T-helper 9 cell (primary cell): ENCODE results near the gene RTN4R.

ENCODE experiments used
- DNase-seq: peaks from one replicate; pipeline ENCODE4 v3.0.0-alpha.2; 2020

The RTN4R gene

DNA sequence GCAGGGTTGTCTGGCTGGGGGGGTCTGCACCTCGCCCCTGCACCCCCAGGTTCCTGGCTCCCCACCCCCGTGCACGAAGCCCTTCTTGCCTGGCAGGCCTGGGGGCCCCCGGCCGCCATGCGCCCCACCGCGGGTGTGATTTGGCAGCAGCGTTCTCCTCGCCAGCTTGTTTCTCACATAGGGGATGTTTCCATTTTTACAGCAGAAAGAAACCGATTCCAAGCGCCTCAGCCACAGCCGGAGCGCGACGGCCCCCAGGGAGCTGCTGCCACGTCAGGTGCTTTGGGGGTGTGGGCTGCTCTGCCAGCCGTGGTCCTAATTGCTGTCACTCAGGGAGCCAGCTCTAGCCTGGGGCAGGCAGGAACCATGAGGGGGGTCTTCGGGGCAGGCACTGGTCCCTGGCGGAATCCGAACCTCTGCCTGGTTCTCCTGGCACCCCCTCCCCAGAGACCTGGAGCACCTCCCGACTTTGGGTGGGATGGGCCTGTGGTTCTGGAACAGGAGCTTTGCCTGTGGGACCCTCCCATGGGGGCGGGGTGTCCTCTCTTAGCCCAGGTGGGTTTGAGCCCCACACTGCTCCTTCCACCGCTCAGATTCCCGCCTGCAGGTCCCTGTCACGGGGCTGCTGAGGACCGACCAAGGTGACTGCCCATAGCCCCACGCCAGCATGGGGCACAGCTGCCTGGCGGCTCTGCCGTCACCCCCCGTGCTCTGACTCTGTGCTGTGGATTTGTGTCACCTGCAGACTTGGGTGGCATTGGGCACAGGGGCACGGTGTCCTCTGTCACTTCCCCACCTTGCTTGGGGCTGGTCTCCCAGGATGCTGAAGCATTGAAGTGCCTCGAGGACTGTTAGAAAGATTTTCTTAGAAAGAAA lies 54.0 kb downstream of the RTN4R start:
- no peak for DNase-seq

DNA sequence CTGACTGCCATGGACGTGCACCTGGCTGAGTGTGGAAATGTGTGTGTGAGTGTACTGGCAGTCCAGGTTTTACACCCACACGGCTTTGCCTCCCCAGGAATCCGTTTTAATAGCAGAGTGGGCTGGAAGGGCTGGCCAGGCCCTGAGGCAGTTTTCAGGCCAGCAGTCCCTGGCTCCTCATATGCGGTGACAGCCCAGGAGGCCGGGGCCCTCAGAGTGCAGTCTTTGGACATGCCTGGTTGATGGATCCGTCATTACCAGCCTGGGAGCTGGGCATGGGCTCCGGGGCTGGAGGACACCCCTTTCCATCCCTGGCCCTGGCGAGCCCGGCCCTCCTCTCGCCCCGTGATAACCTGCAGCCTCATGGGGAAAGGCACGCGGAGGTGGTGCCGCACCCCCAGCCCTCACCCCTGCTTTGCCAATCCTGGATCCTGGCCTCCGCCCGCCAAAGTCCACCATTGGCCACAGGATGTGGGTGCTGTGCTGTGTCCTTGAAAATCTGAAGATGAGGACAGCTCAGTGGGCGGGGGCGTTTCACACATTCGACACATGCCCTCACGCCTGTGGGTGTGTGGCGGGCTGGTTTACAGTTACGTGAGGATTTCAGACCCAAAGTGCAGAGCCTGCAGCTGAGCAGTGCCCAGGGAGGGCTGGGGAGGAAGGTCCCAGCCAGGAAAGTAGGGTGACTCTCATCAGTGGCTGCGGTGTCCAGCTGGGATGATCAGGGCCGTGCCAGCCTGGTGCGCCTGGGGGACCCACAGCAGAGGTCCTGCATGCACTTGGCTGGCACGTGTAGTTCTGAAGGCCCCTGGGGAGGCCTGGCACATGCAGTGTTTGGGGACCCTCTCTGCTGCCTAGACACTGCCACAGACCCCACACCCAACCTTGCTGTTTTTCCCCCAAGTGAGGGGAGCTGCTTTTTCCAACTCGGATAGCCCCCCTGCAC lies 55.1 kb downstream of the RTN4R start:
- DNase-seq = no peak

DNA sequence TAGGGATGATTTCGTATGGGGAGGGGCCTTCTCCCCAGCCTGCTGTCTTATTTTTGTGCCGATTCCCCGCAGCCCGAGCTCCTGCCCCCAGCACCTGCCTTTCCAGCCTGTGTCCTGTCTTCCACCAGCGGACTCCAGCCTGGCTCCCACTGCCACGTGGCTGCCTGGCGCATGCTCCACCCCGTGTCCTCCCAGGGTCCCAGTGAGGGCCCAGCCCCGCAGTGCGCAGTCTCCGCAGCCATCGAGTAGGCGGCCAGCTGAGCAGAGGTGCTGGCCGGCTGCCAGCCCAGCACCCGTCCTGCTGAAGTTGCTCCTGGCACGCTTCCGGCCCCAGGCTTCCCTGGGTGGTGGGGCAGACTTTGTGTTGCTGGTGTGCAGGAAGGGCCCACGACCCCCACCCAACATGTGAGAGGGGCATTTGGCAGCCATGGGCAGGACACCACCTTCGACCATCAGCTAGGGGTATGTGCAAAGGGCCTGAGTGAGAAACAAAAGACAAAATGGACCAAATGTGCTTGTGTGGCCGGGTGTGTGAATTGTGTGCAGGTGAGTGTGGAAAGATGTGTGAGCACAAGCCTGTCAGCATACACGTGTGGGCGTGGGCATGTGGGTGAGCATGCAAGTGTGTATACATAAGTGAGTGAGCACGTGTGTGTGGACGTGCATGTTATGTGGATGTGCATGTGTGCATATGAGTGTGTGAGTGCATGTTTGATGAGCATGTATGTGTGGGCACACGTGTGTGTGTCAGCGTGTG lies 55.9 kb downstream of the RTN4R start:
- DNase-seq = no peak

DNA sequence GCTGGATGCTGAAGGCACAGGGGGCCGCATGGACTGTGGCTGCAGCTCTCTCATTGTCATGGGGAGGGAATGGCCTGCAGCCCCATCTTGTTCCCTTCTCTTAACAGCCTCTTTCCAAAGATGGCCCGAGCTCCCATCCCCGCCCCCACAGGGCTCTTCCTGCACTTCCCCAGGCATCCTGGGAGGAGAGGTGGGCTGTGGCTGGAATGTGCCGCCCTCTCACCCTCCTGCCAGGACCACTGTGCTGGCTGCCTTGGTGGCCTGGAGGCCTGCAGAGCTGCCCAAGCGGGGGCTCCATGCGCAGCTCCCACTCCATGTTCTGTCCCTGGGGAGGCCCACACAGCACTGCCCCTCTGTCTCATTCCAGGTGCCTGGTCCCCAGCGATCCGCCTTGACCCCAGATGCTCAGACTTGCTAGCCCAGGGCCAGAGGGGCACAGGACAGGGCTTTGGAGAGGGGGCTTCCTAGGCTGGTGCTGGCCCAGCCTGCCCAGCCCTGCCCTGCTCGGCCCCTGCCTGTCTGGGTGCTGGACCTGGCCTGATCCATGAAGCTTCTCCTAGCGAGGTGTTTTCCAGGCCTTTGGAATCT lies 56.6 kb downstream of the RTN4R start:
- no peak for DNase-seq

DNA sequence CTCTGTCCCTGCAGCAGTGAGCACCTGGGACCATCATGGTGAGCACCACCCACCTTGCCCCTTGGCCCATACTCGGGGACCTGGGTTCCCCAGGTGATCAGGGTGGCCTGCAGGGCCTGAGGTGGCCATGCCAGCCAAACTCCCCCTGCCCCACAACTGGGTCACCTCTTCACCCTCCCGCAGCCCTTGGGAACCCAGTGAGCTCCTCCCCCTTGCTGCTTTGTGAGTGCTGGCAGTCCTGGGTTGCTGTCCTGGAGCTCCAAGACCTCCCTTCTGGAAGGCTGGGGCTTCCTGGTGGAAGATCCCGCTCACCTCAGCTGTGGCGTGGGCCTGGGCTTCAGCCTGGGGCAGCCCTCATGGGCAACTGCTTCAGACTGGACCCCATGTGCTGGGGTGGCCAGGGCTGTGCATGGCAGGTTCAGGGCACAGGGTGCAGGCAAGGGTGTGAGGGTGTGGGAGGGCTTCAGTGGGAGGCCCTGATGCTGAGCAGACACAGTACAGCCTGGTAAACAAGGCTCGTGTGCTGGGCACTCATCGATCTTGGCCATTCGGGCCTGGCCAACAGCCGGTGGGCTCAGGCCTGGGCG lies 57.6 kb downstream of the RTN4R start:
- no peak for DNase-seq

DNA sequence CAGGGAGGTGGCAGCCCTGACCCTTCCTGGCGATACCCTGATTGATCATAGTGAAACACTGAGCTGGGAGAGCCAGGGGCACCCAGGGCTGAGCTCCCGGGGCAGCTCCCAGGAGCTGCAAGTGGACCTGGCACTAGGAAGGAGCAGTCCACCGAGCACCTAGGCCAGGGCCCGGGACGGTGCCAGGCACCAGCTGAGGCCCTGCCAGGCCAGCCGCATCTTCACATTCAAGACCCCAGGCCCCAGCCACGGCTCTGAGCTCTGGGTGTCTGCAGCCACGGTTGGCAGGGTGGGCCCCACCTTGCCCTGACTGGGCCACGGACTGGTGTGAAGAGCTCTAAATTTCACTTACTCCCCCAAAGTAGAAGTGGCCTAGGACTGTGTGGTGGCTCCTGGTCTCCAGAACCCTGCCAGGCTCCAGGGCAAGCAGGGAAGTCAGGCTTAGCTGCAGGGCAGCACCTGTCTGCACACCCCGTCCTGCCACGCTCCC lies 58.3 kb downstream of the RTN4R start:
- DNase-seq = no peak

DNA sequence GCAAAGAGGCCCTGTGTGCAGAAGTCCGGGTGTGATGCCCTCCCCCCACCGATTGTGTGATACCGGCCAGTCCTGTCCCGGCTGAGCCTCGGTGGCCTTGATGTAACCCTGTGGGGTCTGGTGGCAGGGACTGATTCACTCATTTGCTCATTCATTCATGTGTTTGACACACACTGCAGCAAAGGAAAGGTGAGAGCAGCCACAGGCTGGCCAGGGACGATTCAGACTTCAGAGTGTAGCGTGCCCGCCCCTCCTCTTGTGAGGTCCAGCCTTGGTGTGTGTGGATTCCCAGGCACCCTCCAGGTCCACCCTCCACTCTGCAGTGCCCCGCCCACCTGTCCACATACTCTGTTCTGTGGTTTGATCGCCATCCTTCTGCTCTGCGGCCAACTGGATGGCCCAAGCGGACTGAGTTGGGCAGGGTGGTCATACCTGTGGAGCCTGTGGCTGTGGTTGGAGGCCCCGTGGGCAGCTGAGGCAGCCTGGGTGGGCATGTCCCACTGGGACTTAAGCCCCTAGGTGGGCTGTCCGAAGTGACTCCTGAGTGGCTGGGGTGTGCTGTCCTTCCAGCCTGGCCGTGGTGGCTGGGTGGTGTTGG lies 59.3 kb downstream of the RTN4R start:
- no peak for DNase-seq

DNA sequence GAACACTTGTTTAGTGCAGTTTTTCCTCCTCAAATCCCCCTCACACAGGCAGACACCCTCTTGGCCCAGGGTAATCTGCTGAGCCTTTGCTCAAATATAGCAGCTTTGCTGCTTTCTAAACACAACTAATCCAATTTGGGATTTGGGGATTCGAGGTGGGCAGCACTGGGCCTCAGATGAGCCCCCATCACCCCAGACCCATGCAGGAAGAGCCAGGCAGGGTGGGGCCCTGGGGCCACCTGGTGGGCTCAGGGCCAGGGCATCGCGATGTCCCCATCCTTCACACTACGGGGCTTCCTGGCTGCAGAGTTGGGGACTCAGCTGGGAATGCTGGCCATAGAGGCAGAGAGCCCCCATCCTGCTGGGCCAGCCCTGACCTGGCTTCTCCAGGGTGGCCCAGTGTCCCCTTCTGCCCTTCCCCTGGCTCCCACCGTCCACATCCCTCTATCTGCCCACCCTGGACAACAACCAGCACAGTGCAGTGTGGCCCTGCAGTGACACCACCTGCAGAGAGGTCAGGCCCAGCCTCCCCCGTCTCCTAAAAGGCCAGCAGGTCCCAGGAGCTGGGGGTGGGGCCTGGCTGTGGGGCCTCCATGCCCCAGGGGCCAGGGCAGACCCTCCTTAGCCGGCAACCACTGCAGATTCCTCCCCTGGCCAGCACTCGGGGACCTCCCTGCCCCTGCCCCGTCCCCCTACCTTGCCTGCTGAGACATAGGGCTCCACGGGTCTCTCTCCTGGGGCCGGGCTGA lies 60.7 kb downstream of the RTN4R start:
- no peak for DNase-seq

DNA sequence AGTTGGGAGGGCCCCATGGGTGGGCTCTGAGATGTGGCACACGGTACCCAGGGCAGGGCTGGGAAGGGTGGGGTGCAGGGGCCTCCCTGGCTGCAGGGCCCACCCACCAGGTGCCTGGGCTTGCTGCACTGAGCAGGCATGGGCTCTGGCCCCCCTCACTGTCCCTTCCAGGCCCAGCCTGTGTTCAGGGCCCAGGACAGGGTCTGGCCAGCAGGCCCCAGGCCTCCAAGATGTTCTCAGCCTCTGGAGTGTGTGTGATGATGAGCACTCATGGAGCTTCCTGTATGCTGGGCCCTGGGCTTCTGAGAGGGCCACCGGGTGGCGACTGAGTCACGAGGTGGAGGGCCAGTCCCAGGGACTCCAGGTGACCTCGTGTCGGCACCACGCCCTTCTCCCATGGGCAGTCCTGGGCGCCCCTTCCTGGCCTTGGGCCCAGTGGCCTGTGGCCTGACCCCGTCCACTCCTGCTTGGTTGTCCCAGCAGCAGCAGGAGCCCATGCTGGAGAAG lies 61.4 kb downstream of the RTN4R start:
- DNase-seq = no peak

DNA sequence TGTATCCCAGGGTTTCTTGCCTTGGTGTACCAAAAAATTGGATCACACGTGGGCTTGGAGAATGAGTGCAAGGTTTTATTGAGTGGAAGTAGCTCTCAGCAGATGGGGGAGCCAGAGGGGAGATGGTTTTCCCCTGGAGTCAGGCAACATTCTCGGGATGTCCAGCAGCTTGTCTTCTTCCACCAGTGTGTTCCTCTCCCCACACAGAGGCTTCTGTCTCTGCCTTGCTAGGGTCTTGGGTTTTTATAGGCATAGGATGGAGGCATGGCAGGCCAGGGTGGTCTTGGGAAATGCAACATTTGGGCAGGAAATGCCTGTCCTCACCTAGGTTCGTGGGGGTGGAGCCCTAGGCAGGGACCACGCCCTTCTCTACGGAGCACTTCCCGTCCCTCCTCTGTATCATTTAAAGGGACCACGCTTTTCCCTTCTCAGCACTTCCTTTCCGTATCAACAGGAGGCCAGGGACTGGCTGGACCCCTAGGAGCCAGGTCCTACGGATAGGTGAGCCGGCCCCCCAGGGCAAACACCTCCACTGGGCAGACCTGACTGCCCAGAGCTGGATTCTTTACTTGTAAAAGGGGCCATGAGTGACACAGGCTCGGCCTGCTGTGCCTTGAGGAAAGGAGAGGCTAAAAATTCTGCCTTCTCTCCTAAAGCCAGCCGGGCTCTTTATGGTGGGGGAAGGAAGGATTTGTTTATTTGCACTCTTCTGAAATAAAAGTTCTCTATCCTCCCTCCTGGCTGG lies 62.0 kb downstream of the RTN4R start:
- peak; percentile 30 for DNase-seq

DNA sequence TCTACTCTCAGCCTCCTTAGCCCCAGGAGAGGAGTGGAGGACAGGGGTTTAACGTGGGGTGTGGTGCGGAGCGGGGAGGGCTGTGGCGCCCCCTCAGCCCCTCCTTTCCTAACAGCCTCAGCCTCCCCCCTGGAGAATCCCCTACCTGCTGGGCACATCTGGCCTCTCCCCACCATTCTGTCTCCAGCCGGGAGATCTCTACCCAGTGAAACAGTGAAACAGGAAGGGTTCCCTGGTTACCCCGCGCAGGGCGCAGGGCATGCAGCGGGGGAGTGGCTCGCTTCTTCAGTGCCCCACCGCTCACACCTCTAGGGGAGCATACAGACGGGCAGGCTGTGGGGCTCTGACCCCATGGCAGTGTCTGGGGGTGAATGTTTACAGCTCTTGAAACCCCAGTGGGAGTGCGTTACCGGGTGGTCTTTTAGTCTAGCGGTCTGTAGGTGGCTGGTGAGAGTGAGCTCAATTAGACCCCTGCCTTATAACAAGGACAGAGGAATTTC lies 62.6 kb downstream of the RTN4R start:
- no peak for DNase-seq

DNA sequence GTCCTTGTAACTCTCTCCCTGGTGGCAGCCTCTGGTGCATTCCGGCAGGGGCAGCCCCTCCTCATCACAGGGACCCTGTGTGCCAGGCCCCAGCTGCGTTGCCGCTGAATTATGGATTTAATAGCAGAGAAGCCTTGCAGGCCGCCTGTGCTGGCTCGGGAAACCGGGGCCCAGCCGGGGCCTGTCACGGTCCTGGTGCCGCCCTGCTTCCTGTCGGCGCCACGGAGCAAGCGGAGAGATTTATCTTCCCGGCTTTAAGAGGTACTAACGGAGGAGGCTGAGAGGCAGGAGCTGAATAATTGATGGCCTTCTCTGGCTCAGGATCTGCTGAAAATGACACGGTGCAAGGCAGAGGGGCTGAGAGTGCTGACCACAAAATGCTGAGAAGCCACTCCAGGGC lies 63.3 kb downstream of the RTN4R start:
- no peak for DNase-seq

DNA sequence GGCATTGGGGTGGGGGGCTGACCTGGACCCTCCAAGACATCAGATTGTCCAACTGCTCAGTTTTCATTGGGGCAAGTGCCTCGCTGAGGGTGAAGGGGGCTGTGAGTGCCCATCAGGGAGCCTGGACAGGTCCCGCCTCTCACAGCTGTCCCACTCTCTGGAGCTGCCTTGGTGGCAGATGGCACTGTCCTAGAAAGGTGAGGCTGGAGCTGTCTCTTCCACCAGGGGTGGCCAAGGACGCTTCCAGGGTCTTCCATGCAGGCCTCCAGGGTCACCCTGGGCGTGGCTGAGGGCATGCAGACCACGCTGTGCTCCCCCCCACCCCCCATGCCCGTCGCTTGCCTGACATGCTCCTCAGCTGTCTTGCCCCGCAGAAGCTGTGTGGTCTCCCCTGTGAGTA lies 63.8 kb downstream of the RTN4R start:
- DNase-seq = no peak

DNA sequence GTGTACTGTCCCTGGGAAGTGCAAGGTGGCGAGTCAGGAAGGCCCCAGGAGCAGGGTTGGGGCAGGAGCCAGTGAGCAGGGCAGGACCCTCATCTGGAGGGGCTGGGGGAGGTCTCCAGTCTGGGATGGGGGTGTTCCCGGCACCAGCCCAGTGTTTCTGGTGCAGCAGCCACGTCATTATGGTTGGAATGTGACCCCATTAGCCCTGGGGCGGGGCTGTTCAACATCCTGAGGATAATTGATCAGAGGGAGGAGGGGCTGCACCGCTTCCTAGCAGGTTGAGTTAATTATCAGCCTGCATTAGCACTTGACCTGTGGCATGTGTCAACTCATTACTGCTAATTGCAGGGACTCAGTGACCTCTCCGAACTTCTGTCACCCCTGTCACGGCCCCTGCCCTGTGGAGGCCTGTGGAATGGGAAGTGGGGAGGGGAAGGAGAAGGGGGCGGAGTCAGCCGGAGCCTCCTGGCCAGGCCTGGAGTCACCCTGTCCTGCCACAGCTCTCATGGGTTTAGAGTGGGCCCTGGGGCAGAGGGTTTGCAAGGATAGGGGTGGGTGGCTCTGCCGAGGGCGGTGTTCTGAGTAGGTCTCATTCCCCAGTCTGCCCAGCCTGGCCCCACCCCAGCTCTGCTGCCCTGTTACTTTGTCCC lies 64.4 kb downstream of the RTN4R start:
- no peak for DNase-seq

DNA sequence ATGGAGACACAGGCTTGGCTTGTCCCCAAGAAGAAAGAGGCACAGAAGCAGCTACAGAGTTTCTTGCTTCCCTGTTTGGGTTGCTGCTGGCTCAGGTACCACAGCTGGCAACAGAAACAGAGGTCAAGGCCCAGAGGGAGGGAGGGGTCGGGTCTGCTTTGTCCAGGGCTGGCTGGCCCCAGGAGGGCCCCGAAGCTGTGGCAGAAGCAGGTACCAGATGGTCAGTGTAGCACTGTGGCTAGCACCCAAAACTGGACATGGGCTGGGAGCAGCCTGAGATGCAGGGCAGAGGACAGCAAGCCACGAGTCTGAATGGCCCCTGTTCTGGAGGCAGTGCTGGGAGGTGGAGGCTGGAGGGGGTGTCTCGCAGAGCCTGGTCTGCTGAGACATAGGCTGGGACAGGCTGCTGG lies 65.0 kb downstream of the RTN4R start:
- no peak for DNase-seq

DNA sequence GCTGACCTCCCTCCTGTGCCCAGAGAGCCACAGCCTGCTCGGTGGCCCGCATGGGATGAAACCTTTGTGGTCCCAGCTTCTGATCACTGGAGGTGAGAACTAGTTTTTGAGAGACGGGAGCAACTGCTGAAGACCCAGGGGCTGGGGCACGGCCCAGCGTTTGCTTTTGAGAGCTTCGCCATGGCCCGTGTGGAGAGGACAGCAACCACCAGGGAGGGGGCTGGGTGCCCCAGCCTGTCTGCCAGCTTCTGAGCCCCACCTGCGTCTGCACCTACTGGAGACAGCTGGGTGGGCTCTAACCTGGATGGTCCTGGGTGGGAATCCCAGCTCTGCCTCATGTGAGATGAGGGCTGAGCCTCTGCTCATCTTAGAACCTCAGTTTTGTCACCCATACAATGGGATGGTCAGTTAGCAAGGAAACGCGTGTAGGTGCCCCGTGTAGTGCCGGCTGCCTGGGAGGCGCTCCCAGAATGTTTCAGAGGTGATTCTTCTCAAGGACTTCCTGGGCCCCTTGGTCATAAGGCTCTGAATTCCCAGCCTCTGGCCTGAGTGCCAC lies 66.2 kb downstream of the RTN4R start:
- DNase-seq = no peak

DNA sequence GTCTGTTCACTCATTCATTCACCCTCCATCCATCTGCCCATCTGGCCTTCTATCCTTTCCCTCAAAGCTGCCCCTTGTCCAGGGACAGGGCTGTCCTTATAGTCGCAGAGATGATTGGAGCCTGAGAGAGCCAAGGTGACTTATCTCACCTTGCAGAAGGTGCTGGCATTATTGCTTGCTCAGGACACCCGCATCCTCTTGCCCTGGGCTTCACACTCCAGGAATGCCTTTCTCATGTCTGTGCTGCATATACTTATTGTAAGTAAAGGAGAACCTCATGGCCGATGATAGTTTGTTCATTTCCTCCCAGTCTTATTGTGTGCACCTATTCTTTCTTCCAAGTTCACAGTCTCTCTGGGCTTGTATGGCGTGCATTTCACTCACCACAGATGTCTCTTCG lies 68.2 kb downstream of the RTN4R start:
- DNase-seq = no peak

DNA sequence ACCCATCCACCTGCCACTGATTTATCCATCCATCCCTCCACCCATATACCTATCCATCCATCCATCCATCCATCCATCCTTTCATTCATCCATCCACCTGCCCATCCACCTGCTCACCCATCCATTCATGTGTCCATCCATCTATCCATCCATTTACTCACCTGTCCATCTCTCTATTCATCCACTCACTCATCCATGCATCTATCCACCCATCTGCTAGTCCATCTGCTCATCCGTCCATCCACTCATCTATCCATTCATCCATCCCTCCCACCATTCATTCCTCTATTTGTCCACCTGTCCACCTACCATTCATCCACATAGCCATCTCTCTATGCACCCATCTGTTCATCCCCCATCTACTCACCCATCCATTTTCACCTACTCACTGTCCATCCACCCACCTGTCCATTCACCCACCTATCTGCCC lies 68.7 kb downstream of the RTN4R start:
- DNase-seq = no peak
